GM23338 (cell line): ENCODE measurements around the gene SHB.

Experiments
- CREB1 ChIP-seq: fragments of 250-450 bp; sonication (Bioruptor Pico); IDR thresholded peaks from 2 replicates; pipeline ENCODE4 v1.5.0; 2020; ENCODE audit warnings: low read depth, mild to moderate bottlenecking, moderate library complexity
- CTCF ChIP-seq, 2 experiments: fragments of 200-600 bp in 1 of 2; sonication (generic) in 1 of 2; conservative IDR thresholded peaks; 2 replicates each; pipeline versions ENCODE4 v1.5.1 to v1.6.1; 2016 to 2017; ENCODE audit warnings: antibody characterized with exemption in 2 of 2, low read depth in 2 of 2, mild to moderate bottlenecking in 2 of 2, moderate library complexity in 1 of 2
- EZH2 ChIP-seq: fragments of 200-600 bp; sonication (generic); IDR thresholded peaks from one replicate; pipeline ENCODE4 v1.8.0; 2017; ENCODE audit warnings: antibody characterized with exemption, mild to moderate bottlenecking, low read depth; ENCODE audit not compliant: unreplicated experiment
- EZH2phosphoT487 ChIP-seq: fragments of 200-600 bp; sonication (generic); IDR thresholded peaks from one replicate; pipeline ENCODE4 v1.8.1; 2018; ENCODE audit warnings: antibody characterized with exemption; ENCODE audit not compliant: unreplicated experiment
- JUNB ChIP-seq: IDR thresholded peaks from one replicate; pipeline ENCODE4 v1.6.1; 2016; ENCODE audit warnings: antibody characterized with exemption; ENCODE audit not compliant: unreplicated experiment
- POLR2AphosphoS5 ChIP-seq: IDR thresholded peaks from 2 replicates; pipeline ENCODE4 v1.6.1; 2016; ENCODE audit warnings: antibody characterized with exemption, low read depth
- REST ChIP-seq: IDR thresholded peaks from one replicate; pipeline ENCODE4 v1.6.1; 2018; ENCODE audit warnings: antibody characterized with exemption; ENCODE audit not compliant: unreplicated experiment

GRCh38 chr9:37937366-37937765 is 131.7 kb downstream of the SHB start:
- TF ChIP-seq CTCF (conservative IDR thresholded peaks at IDR 0.05; ENCODE audit: low read depth in 2 of 2) (no peak), REST (no peak), POLR2AphosphoS5 (no peak), JUNB (no peak), EZH2 (no peak), EZH2phosphoT487 (no peak), CREB1 (CRISPR knock-in tag) (no peak)
